GM18505 (cell line): ENCODE measurements around the gene UBR2.
A peak's percentile ranks its signal among the peaks of the same experiment; 100 is the strongest.
"Not testable (repeated sequence)": the region's sequence is repeated elsewhere in the genome, so short reads cannot be mapped to it uniquely, and the experiment has no call there.

ENCODE experiments used
- ATAC-seq: cut with Tn5 transposase; IDR thresholded peaks from one replicate; pipeline ENCODE4 v1.9.1; 2021; ENCODE audit not compliant: unreplicated experiment
- POLR2A ChIP-seq: IDR thresholded peaks from 4 replicates; pipeline ENCODE4 v1.6.1; 2011; ENCODE audit warnings: borderline replicate concordance; ENCODE audit not compliant: insufficient read depth, insufficient read length; ENCODE audit errors: extremely low read depth

The UBR2 gene

DNA sequence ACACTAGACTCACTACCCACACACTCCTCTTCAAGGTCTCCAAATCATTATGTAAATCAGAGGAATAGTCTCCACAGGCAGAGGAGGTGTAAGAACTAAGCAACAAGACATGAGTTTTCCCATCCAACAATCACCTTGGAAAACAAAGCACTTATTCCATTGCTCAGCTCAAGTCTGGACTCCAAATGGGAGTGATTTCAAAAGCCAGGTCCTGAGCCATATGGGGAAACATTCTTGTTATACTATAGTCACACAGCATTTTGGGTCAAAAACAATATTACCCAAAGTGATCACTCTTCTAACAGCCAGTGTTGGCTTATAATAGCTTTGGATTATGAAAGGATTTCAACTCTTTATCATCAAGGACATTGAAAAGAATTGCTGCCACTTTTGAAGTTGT lies 162.2 kb downstream of the UBR2 start:
- no peak for TF ChIP-seq POLR2A
- no peak for ATAC-seq

DNA sequence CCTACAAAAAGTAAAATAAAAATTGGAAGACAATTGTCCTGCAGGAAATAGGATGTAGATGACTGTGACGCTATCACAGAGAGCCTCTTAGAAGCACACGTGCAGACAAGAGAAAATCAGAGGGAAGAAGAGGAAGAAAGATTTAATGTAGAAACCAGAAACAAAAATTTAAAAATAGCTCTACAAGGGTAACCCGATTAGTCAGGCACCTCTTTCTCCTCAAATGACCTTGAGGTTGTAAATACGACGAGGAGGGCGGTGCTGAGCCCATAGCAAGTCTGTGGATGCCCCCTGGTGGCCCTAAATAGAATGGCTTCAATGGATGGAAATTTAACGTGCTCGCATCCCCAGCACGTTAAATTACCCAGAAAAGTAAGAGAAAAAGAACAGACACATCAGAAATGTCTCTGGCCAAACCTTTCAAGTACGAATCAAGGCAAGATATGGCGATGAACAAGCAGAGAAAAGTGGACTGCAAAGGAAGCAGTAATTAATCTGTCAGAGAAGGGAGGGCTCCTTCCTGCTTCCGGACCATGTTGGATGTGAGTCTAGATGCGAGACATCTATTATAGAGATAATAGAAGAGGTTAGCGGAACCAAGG lies 162.8 kb downstream of the UBR2 start:
- peak; percentile 83 for ATAC-seq
- no peak for TF ChIP-seq POLR2A

DNA sequence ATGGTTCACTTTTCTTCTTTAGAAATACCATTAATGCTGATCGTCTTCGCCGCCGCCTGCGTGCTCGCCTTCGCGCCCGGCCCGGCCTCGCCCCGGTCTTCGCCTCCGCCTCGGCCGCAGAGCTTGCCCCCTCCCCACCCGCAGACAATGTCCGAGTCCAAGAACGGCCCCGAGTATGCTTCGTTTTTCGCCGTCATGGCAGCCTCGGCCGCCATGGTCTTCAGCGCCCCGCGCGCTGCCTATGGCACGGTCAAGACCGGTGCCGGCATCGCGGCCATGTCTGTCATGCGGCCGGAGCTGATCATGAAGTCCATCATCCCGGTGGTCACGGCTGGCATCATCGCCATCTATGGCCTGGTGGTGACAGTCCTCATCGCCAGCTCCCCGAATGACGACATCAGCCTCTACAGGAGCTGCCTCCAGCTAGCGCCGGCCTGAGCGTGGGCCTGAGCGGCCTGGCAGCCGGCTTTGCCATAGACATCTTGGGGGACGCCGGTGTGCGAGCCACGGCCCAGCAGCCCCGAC lies 163.3 kb downstream of the UBR2 start:
- peak; percentile 27 for ATAC-seq
- TF ChIP-seq POLR2A = no peak

DNA sequence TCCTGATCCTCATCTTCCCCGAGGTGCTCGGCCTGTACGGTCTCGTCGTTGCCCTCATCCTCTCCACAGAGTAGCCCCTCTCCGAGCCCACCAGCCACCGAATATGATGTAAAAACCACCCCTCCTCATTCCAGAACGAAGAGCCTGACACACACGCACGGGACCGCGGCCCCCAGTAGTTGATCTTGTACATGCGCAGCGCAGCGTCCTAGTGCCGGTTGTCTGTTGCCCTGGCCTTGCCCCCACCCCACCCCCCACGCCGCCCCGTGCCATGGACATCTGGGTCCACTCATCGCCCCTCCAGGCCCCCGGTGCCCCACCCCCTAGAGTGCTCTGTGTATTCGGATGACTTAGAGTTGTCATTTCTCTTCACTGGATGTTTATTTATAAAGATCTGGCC lies 163.8 kb downstream of the UBR2 start:
- TF ChIP-seq POLR2A = no peak
- ATAC-seq = no peak

DNA sequence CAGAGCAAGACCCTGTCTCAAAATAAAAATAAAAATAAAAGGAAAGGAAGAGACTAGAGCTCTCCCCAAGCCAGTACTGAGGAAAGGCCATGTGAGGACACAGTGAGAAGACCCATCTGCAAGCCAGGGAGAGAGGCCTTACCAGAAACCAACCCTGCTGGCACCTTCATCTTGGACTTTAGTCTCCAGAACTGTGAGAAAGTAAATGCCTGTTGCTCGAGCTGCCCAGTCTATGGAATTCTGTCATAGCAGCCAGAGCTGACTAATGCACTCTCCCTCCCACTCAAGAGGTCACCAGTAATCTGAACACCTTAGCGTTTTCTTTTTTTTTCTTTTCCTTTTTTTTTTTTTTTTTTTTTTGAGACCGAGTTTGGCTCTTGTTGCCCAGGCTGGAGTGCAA lies 165.9 kb downstream of the UBR2 start:
- ATAC-seq = no peak
- no peak for TF ChIP-seq POLR2A

DNA sequence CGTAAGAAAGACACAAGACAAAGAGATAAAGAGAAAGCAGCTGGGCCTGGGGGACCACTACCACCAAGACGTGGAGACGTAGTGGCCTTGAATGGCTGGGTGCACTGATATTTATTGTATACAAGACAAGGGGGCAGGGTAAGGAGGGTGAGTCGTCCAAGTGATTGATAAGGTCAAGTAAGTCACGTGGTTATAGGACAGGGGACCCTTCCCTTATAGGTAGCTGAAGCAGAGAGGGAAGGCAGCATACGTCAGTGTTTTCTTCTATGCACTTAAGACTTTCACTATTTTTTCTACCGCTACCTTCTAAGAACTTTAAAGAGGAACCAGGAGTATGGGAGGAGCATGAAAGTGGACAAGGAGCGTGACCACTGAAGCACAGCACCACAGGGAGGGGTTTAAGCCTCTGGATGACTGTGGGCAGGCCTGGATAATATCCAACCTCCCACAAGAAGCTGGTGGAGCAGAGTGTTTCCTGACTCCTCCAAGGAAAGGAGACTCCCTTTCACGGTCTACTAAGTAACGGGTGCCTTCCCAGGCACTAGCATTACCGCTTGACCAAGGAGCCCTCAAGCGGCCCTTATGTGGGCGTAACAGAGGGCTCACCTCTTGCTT lies 170.1 kb downstream of the UBR2 start:
- not testable (repeated sequence) for ATAC-seq

DNA sequence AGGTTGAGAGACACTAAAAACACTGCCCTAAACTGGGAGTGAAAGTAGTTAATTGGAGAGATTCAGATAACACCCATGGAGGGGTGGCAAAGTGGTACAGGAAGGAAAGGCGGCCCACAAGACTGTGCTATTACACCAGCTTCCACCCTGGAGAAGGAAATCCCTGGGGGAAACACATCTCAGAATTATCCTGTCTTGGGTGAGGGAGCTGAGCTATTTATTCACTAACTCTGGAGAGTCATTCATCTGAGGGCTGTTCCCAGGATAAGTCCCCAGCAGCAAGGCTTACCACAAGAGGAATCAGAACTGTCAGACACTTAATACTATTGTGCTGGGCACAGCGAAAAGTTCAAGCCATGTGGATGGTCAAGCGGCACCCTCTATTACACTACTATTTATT lies 172.1 kb downstream of the UBR2 start:
- no peak for TF ChIP-seq POLR2A
- ATAC-seq = no peak

DNA sequence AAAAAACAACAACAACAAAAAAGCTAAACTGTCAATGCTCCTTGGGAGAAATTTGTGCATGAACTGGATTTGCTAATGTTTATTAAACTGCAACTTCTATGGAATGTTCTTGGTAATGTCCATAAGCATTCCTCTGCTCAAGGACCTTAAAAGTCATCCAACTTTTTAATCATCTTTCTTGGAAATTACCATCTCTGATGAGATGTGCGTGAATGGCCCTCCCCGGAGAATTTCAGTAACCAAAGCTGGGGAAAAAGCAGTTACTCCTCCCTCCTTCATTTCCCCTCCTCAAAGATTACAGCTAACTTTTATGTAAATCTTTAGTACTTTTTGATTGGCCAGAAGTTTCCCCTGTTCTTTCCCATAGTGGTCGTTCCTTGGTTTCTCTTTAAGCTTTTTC lies 176.9 kb downstream of the UBR2 start:
- TF ChIP-seq POLR2A = no peak
- ATAC-seq = no peak

DNA sequence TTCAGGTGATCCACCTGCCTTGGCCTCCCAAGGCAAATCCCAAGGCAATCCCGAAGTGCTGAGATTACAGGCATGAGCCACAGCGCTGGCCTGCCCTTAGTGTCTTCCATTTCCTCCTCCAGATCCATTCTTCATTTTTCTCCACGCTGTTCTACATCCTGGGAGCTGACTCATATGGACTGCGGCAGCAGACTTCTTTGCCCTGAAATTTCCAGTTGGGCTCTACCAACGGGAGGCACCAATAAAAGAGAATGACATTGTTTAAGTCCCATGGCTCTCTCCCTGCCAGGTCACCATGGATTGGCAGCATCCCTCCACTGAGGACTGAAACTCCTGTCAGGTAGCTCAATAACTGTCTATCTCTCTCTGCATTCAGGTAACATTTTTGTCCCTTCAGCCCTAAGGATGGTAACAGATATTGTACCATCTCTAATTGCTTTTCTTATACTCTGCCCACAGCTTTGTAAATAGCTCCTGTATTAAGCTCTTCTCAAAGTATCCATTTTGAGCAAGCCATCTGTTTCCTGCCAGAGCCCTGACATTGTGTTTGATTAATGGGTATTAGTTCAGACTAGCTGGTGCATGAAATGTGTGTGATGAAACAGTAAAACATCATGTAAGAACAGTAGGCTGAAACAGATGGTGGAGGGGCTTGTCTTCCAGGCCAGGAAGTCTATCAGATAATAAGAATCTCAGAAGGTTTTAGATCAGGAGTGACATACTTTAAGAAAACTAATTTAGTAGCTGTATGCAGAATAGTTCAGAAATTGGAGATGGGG lies 178.5 kb downstream of the UBR2 start:
- no peak for TF ChIP-seq POLR2A
- ATAC-seq = no peak
